Tibial nerve (tissue), 4 donors: ENCODE measurements around the gene RPL35. TPM values are rescaled to one million over a fixed set of nuclear protein-coding genes. Genes with fewer than 3 reads are reported as not detected.

Experiments used
- DNase-seq, 2 donors: peaks; one replicate each; pipeline ENCODE4 v3.0.0-alpha.2; 2019; ENCODE audit warnings: low spot score in 2 of 2
- H3K27ac ChIP-seq, 4 donors: fragments of 200-600 bp; sonication (generic) in 3 of 4; one replicate each; pipeline ENCODE4 v1.5.1; 2017 to 2019; ENCODE audit warnings: mild to moderate bottlenecking in 1 of 4
- H3K27me3 ChIP-seq, 2 donors: fragments of 200-600 bp; sonication (generic) in 1 of 2; one replicate each; pipeline versions ENCODE4 v1.5.1 to v1.6.0; 2017 to 2019
- H3K36me3 ChIP-seq, 3 donors: fragments of 200-600 bp; sonication (generic); one replicate each; pipeline ENCODE4 v1.5.1; 2018 to 2019
- H3K4me1 ChIP-seq, 4 donors: fragments of 200-600 bp; sonication (generic) in 3 of 4; one replicate each; pipeline ENCODE4 v1.5.1; 2017 to 2019
- H3K4me3 ChIP-seq, 4 donors: fragments of 200-600 bp; sonication (generic) in 3 of 4; one replicate each; pipeline ENCODE4 v1.5.1; 2017 to 2019; ENCODE audit warnings: mild to moderate bottlenecking in 1 of 4, moderate library complexity in 1 of 4
- H3K9me3 ChIP-seq, 4 donors: fragments of 200-600 bp; sonication (generic) in 3 of 4; one replicate each; pipeline ENCODE4 v1.5.1; 2017 to 2019
- CTCF ChIP-seq, 5 experiments: fragments of 200-600 bp in 3 of 5; fragments of 450-650 bp in 2 of 5; sonication (generic) in 3 of 5; IDR thresholded peaks; one replicate each; pipeline ENCODE4 v1.5.1; 2016 to 2019; ENCODE audit warnings: antibody characterized with exemption in 5 of 5, mild to moderate bottlenecking in 3 of 5, moderate library complexity in 2 of 5
- EP300 ChIP-seq, 2 donors: sonication (generic); formaldehyde crosslinking; IDR thresholded peaks; one replicate each; pipeline ENCODE4 v1.6.1; 2017; ENCODE audit warnings: antibody characterized with exemption in 2 of 2, mild to moderate bottlenecking in 1 of 2
- POLR2A ChIP-seq, 2 donors: fragments of 450-650 bp; IDR thresholded peaks; one replicate each; pipeline ENCODE4 v1.6.1; 2017; ENCODE audit warnings: antibody characterized with exemption in 2 of 2, mild to moderate bottlenecking in 2 of 2, moderate library complexity in 2 of 2
- WGBS, 2 donors: methylation state at CpG; one replicate each; pipeline ENCODE4 v1.1.5; 2018; 5-methylcytosine and 5-hydroxymethylcytosine counted together
- total RNA-seq, 4 donors: library from RNA; depleted of rRNA; stranded (reverse); fragments of >200 nt; gene quantifications; one replicate each; pipeline ENCODE4 v1.1.0, GENCODE V29; 2016

RPL35 gene
- total RNA-seq, 4 donors from 2014 or later, result 1,854 to 2,171 (median 1,912) TPM

- DNase-seq, result no peak
- H3K9me3 ChIP-seq, result no peaks in the 10 kb centered on the region
- H3K4me1 ChIP-seq, result peaks cover 0 to 50% (median 24%) of the 10 kb centered on the region in 4 donors
- TF ChIP-seq CTCF (IDR thresholded peaks at IDR 0.05) (no peak), EP300 (IDR thresholded peaks at IDR 0.05) (no peak), POLR2A (IDR thresholded peaks at IDR 0.05) (no peak)
- peak overlapping the region in 2 of 4 donors; percentile 13 to 89 for H3K27ac ChIP-seq
- peaks cover 0 to 24% (median 8%) of the 10 kb centered on the region in 3 donors for H3K36me3 ChIP-seq
- WGBS, 2 donors, result 66 to 74% methylated on average over 7 of the region's 7 CpGs
- no peaks in the 10 kb centered on the region for H3K27me3 ChIP-seq
- no peak overlapping the region for H3K4me3 ChIP-seq
These were observed 1.7 kb upstream of the RPL35 start for GRCh38 chr9:124863371-124863871.

- Histone ChIP-seq H3K27ac (peak overlapping the region; percentile 76 to 94 (median 86)), H3K4me3 (peak overlapping the region; percentile 77 to 99 (median 92)), H3K27me3 (no peaks in the 10 kb centered on the region), H3K9me3 (no peaks in the 10 kb centered on the region), H3K4me1 (peaks cover 0 to 38% (median 17%) of the 10 kb centered on the region in 4 donors), H3K36me3 (peaks cover 0 to 50% (median 8%) of the 10 kb centered on the region in 3 donors)
- TF ChIP-seq EP300 (IDR thresholded peaks at IDR 0.05) (no peak), POLR2A (IDR thresholded peaks at IDR 0.05) (no peak), CTCF (IDR thresholded peaks at IDR 0.05) (no peak)
- WGBS, 2 donors, result 10 to 13% methylated on average over 12 of the region's 12 CpGs
- DNase-seq, result no peak
These were observed 995 bp downstream of the RPL35 start for GRCh38 chr9:124860582-124861341.

GRCh38 chr9:124859803-124860581 is 1.8 kb downstream of the RPL35 start:
- H3K36me3 ChIP-seq, result peaks cover 0 to 50% (median 8%) of the 10 kb centered on the region in 3 donors
- peak overlapping the region in 2 of 4 donors; percentile 77 to 88 for H3K4me3 ChIP-seq
- no peaks in the 10 kb centered on the region for H3K9me3 ChIP-seq
- no peak for TF ChIP-seq CTCF (IDR thresholded peaks at IDR 0.05)
- TF ChIP-seq POLR2A (IDR thresholded peaks at IDR 0.05), result no peak
- no peaks in the 10 kb centered on the region for H3K27me3 ChIP-seq
- H3K27ac ChIP-seq, result peak overlapping the region in 2 of 4 donors; percentile 55 to 89
- peaks cover 0 to 38% (median 17%) of the 10 kb centered on the region in 4 donors for H3K4me1 ChIP-seq
- WGBS, 2 donors, result 54 to 64% methylated on average over 10 of the region's 10 CpGs
- no peak for DNase-seq

GRCh38 chr9:124858330-124859046 is 3.3 kb downstream of the RPL35 start:
- H3K9me3 ChIP-seq, result no peaks in the 10 kb centered on the region
- no peak overlapping the region for H3K4me3 ChIP-seq
- no peak for TF ChIP-seq POLR2A (IDR thresholded peaks at IDR 0.05)
- no peak for TF ChIP-seq EP300 (IDR thresholded peaks at IDR 0.05)
- TF ChIP-seq CTCF (IDR thresholded peaks at IDR 0.05), result no peak
- WGBS, 2 donors, result 67 to 69% methylated on average over 9 of the region's 9 CpGs
- H3K27ac ChIP-seq, result no peak overlapping the region
- peaks cover 0 to 41% (median 18%) of the 10 kb centered on the region in 4 donors for H3K4me1 ChIP-seq
- H3K36me3 ChIP-seq, result peaks cover 0 to 50% (median 8%) of the 10 kb centered on the region in 3 donors
- no peaks in the 10 kb centered on the region for H3K27me3 ChIP-seq
- DNase-seq, result no peak
